Upper lobe of left lung (tissue), 6 donors: ENCODE results near the gene PODXL2. TPM values are rescaled to one million over a fixed set of nuclear protein-coding genes. Genes with fewer than 3 reads are reported as not detected.

Experiments
- ATAC-seq, 2 donors: fragments of 200-7000 bp; cut with Tn5 transposase; one replicate each; pipeline ENCODE4 v1.9.1; 2022; ENCODE audit warnings: mild to moderate bottlenecking in 2 of 2, moderate library complexity in 2 of 2; ENCODE audit not compliant: low FRiP score in 2 of 2
- DNase-seq, 2 donors: peaks; one replicate each; pipeline ENCODE4 v3.0.0-alpha.2; 2019 to 2020
- H3K27ac ChIP-seq, 4 donors: fragments of 200-600 bp; sonication (generic); one replicate each; pipeline ENCODE4 v1.5.1; 2016 to 2019
- H3K27me3 ChIP-seq, 4 donors: fragments of 200-600 bp; sonication (generic); one replicate each; pipeline ENCODE4 v1.5.1; 2017 to 2019
- H3K36me3 ChIP-seq, 4 donors: fragments of 200-600 bp; sonication (generic); one replicate each; pipeline ENCODE4 v1.5.1; 2016 to 2019
- H3K4me1 ChIP-seq, 4 donors: fragments of 200-600 bp; sonication (generic); one replicate each; pipeline ENCODE4 v1.5.1; 2018 to 2019
- H3K4me3 ChIP-seq, 4 donors: fragments of 200-600 bp; sonication (generic); one replicate each; pipeline ENCODE4 v1.5.1; 2017 to 2019; ENCODE audit warnings: mild to moderate bottlenecking in 2 of 4, moderate library complexity in 1 of 4
- H3K9me3 ChIP-seq, 4 donors: fragments of 200-600 bp; sonication (generic); one replicate each; pipeline ENCODE4 v1.5.1; 2018 to 2019
- EP300 ChIP-seq, 4 donors: sonication (generic); formaldehyde crosslinking; IDR thresholded peaks; one replicate each; pipeline ENCODE4 v1.5.1; 2017; ENCODE audit warnings: antibody characterized with exemption in 4 of 4, control low read depth in 2 of 4
- POLR2A ChIP-seq, 4 donors: fragments of 450-650 bp; IDR thresholded peaks; one replicate each; pipeline ENCODE4 v1.5.1; 2016 to 2017; ENCODE audit warnings: antibody characterized with exemption in 4 of 4, mild to moderate bottlenecking in 2 of 4
- POLR2AphosphoS5 ChIP-seq, 2 donors: sonication (generic); formaldehyde crosslinking; IDR thresholded peaks; one replicate each; pipeline ENCODE4 v1.5.1; 2017; ENCODE audit warnings: antibody characterized with exemption in 2 of 2
- WGBS, 2 donors: methylation state at CpG; one replicate each; pipeline ENCODE4 v1.1.5; 2017 to 2018; 5-methylcytosine and 5-hydroxymethylcytosine counted together
- total RNA-seq, 6 donors: library from RNA; depleted of rRNA in 4 of 6; stranded (reverse); fragments of >200 nt in 4 of 6; gene quantifications; one replicate each; pipeline versions ENCODE4 v1.1.0 to v1.2.1, GENCODE V29; 2016 to 2021
- TF ChIP-seq, protein P1 (sequence below), 6 experiments: fragments of 450-650 bp in 4 of 6; fragments of 200-600 bp in 2 of 6; sonication (generic) in 2 of 6; IDR thresholded peaks; one replicate each; pipeline ENCODE4 v1.5.1; 2016 to 2019; ENCODE audit warnings: antibody characterized with exemption in 6 of 6
- donor health status: DM: no; HTN: no; CAD: no; lungs with moderate emphysema.
- donor health status: DM: no; HTN: yes; CAD: no; lungs with severe emphysema.

PODXL2 gene
- total RNA-seq, 6 donors from 2014 or later, result 1.0 to 5.1 (median 3.5) TPM

DNA sequence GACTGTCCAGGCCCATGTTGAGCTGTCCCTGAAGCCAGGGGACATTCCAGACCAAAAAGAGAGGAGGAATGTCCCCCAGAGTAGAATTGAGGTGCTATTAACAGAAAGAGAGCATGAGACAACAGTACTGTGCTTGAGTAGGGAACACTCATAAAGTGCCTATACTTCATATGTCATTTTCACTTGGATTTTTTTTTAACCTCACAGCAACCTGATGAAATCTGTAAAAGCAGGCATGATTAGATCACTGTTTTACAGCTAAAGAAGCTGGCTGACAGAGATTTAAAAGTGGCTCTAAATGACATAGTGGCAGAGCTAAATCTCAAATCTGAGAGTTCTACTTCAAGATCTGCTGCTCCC lies 18.8 kb downstream of the PODXL2 start:
- no peak for ATAC-seq
- H3K4me3 ChIP-seq, result no peak overlapping the region

DNA sequence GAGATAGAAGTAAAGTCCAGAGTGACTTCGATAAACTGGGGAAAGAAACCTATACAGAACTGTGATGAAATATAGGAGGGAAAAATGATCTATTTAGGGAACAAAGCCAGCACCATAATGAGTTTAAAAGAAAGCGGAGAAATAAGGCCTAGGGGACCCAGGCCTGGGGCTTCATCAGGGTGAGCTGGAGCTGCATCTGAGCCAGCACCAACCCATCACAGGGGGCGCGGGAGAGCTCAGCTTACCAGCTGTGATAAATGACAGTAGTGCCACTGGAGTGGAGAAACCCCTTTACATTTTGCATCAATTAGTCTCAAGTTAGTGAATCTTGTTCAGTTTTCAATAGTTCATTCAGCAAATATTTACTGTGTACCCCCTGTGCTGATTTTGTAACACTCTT lies 21.3 kb downstream of the PODXL2 start:
- TF ChIP-seq POLR2AphosphoS5 (IDR thresholded peaks at IDR 0.05), result no peak
- no peak for TF ChIP-seq POLR2A (IDR thresholded peaks at IDR 0.05)
- TF ChIP-seq EP300 (IDR thresholded peaks at IDR 0.05), result no peak
- TF ChIP-seq, protein P1, sequence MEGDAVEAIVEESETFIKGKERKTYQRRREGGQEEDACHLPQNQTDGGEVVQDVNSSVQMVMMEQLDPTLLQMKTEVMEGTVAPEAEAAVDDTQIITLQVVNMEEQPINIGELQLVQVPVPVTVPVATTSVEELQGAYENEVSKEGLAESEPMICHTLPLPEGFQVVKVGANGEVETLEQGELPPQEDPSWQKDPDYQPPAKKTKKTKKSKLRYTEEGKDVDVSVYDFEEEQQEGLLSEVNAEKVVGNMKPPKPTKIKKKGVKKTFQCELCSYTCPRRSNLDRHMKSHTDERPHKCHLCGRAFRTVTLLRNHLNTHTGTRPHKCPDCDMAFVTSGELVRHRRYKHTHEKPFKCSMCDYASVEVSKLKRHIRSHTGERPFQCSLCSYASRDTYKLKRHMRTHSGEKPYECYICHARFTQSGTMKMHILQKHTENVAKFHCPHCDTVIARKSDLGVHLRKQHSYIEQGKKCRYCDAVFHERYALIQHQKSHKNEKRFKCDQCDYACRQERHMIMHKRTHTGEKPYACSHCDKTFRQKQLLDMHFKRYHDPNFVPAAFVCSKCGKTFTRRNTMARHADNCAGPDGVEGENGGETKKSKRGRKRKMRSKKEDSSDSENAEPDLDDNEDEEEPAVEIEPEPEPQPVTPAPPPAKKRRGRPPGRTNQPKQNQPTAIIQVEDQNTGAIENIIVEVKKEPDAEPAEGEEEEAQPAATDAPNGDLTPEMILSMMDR (IDR thresholded peaks at IDR 0.05), result no peak
- H3K4me1 ChIP-seq, result peaks cover 0 to 7% (median 0%) of the 10 kb centered on the region in 4 donors
- 92% methylated on average over 4 of the region's 4 CpGs for WGBS, 2 donors
- H3K9me3 ChIP-seq, result no peaks in the 10 kb centered on the region
- no peak overlapping the region for H3K4me3 ChIP-seq
- ATAC-seq (no peak), DNase-seq (no peak)
- no peak overlapping the region for H3K27ac ChIP-seq
- H3K36me3 ChIP-seq, result no peaks in the 10 kb centered on the region
- no peaks in the 10 kb centered on the region for H3K27me3 ChIP-seq

More for the DNA sequence above, 18.8 kb downstream of the PODXL2 start:
- peaks cover 0 to 7% (median 0%) of the 10 kb centered on the region in 4 donors for H3K4me1 ChIP-seq
- no peak overlapping the region for H3K27ac ChIP-seq
- no peaks in the 10 kb centered on the region for H3K27me3 ChIP-seq
- DNase-seq, result no peak
- no peaks in the 10 kb centered on the region for H3K9me3 ChIP-seq
- TF ChIP-seq POLR2A (IDR thresholded peaks at IDR 0.05) (no peak), POLR2AphosphoS5 (IDR thresholded peaks at IDR 0.05) (no peak), EP300 (IDR thresholded peaks at IDR 0.05) (no peak)
- TF ChIP-seq, protein P1 (IDR thresholded peaks at IDR 0.05), result no peak
- no peaks in the 10 kb centered on the region for H3K36me3 ChIP-seq

DNA sequence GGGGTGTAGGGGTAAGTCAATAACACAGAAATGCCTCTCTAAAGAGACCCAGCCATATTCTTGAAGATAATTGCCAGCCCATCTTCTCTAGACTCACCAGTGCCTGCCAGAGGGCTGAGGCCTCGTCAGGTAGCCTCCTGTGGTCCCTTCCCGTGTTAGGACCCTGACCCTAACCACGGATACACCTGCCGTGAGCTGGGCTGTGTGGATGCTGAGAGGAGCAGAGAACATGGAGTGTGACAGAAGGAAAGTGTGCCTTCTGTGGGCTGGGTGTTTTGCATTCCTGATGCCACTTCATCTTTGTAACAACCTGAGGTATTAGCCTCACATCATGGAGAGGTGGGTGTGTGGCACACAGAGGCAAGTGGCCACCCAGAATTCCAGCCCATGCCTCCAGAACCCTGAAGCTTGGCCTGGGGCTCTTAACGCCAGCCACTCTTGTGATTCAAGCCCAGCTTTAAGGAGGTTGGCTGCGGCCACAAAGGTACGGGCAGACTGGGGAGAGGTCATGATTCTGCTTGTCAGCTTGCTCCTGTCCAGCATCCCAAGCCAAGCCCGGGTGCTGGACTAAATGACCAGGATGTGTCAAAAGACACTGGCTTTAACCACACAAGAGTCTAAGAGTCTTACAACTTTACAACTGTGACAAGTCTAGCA lies 22.7 kb downstream of the PODXL2 start:
- no peaks in the 10 kb centered on the region for H3K9me3 ChIP-seq
- no peaks in the 10 kb centered on the region for H3K27me3 ChIP-seq
- no peak overlapping the region for H3K27ac ChIP-seq
- peaks cover 0 to 7% (median 0%) of the 10 kb centered on the region in 4 donors for H3K4me1 ChIP-seq
- H3K4me3 ChIP-seq, result no peak overlapping the region
- DNase-seq (no peak), ATAC-seq (no peak)
- 61 to 65% methylated on average over 8 of the region's 8 CpGs for WGBS, 2 donors
- no peaks in the 10 kb centered on the region for H3K36me3 ChIP-seq
- TF ChIP-seq POLR2A (IDR thresholded peaks at IDR 0.05), result no peak
- TF ChIP-seq, protein P1 (IDR thresholded peaks at IDR 0.05), result no peak
- no peak for TF ChIP-seq POLR2AphosphoS5 (IDR thresholded peaks at IDR 0.05)
- TF ChIP-seq EP300 (IDR thresholded peaks at IDR 0.05), result no peak

DNA sequence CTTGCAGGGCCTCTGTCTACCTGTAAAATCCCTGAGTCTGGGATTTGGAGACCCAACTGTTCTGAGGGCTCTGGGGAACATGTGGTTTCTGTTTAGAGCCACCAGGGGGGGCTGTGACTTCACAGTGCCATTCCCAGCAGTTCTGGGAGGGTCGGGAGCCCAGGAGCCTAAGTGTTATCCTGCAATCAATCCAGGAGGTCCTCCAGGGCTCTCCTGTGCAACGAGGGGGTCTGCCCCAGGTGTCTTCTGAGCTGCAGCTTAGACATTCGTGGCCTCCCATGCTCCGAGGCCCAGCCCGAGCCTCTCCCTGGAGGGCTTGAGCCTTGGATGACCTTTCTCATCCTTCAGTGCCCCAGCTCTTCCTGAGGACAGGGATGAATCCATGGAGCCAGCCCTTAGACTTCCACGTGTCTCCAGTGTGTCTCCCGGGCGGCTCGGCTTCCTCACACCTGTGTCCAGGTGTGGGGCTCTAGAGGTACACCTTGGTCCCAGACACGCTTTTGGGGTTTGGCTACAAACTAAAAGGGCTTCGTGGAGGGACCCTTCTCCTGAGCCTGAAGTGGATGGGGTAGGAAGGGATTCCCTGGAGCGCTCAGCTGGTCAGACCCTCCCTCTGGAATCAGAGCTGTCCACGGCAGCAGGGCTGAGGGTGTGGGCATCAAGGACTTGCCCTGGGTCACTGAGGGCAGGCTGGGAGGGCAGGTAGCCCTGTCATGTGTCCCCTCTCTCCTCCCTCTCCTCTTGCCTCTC lies 23.4 kb downstream of the PODXL2 start:
- no peaks in the 10 kb centered on the region for H3K9me3 ChIP-seq
- WGBS, 2 donors, result 67 to 100% methylated on average over 1 to 10 of the region's 13 CpGs
- H3K36me3 ChIP-seq, result no peaks in the 10 kb centered on the region
- TF ChIP-seq, protein P1 (IDR thresholded peaks at IDR 0.05), result peak; percentile 69 to 83 (median 78)
- TF ChIP-seq POLR2A (IDR thresholded peaks at IDR 0.05) (peak in 1 of 4 donors; percentile 22), POLR2AphosphoS5 (IDR thresholded peaks at IDR 0.05) (no peak), EP300 (IDR thresholded peaks at IDR 0.05) (no peak)
- peaks cover 0 to 7% (median 0%) of the 10 kb centered on the region in 4 donors for H3K4me1 ChIP-seq
- no peak overlapping the region for H3K4me3 ChIP-seq
- peak in 1 of 2 donors; percentile 58 for DNase-seq
- ATAC-seq, result peak; percentile 82 to 90
- H3K27me3 ChIP-seq, result no peaks in the 10 kb centered on the region
- no peak overlapping the region for H3K27ac ChIP-seq
